Ovary (tissue), 9 donors: Measurements from ENCODE around the gene AMOT. TPM values are rescaled to one million over a fixed set of nuclear protein-coding genes. Genes with fewer than 3 reads are reported as not detected.

Experiments
- DNase-seq, 5 donors: peaks; one replicate each; pipeline ENCODE4 v3.0.0-alpha.2; 2019 to 2020
- H3K27ac ChIP-seq, 2 donors: fragments of 200-600 bp; one replicate each; pipeline versions ENCODE4 v1.5.1 to v1.8.0; 2019 to 2022
- H3K27me3 ChIP-seq: fragments of 200-600 bp; one replicate; pipeline ENCODE4 v1.8.0; 2022
- H3K36me3 ChIP-seq: fragments of 200-600 bp; sonication (generic); one replicate; pipeline ENCODE4 v1.5.1; 2019
- H3K4me1 ChIP-seq: one replicate; pipeline ENCODE4 v1.8.1; 2013; ENCODE audit warnings: mild to moderate bottlenecking, moderate library complexity; ENCODE audit not compliant: insufficient read depth
- H3K4me3 ChIP-seq: fragments of 200-600 bp; sonication (generic); one replicate; pipeline ENCODE4 v1.5.1; 2017
- H3K9me3 ChIP-seq, 2 donors: fragments of 200-600 bp in 1 of 2; sonication (generic) in 1 of 2; one replicate each; pipeline versions ENCODE4 v1.5.1 to v1.8.1; 2013 to 2019; ENCODE audit warnings: mild to moderate bottlenecking in 1 of 2, moderate library complexity in 1 of 2
- EP300 ChIP-seq: sonication (generic); formaldehyde crosslinking; IDR thresholded peaks from one replicate; pipeline ENCODE4 v1.6.1; 2017; ENCODE audit warnings: antibody characterized with exemption
- POLR2A ChIP-seq: fragments of 450-650 bp; IDR thresholded peaks from one replicate; pipeline ENCODE4 v1.6.1; 2017; ENCODE audit warnings: antibody characterized with exemption, mild to moderate bottlenecking, moderate library complexity
- WGBS, 3 donors: extraction: QIAGEN DNeasy Blood & Tissue Kit in 1 of 3; methylation state at CpG; one replicate each; pipeline versions ENCODE4 v1.1.5 to v1.1.7; 2013 to 2017; 5-methylcytosine and 5-hydroxymethylcytosine counted together
- intact Hi-C, 4 donors: fragments of 100-400 bp; cut with DNase I; formaldehyde crosslinking; loops; one replicate each; pipeline versions ENCODE4 v1.11.0 to v1.15.1; 2022 to 2023
- polyA plus RNA-seq, 2 donors: library from polyadenylated mRNA; stranded (reverse); fragments of 200-250 nt in 1 of 2; fragments of 350-450 nt in 1 of 2; fragmentation: Illumina TruSeq in 1 of 2; extraction: RNeasy Lipid Tissue Mini Kit (QIAGEN cat#74804) in 1 of 2; gene quantifications; one replicate each; pipeline ENCODE4 v1.2.3, GENCODE V29; 2013 to 2014
- total RNA-seq, 7 donors: library from RNA; depleted of rRNA in 2 of 7; stranded (reverse); fragments of >200 nt in 2 of 7; fragmentation: NEBNext Ultra II Directional in 3 of 7; extraction: Animal tissue kit (Norgen Biotek cat#: 25700) in 3 of 7; gene quantifications; one replicate each; pipeline versions ENCODE4 v1.1.0 to v1.2.4, GENCODE V29; 2016 to 2023
- TF ChIP-seq, protein P1 (sequence below), 3 donors: fragments of 450-650 bp in 2 of 3; fragments of 200-600 bp in 1 of 3; IDR thresholded peaks; one replicate each; pipeline versions ENCODE4 v1.5.1 to v1.8.0; 2016 to 2022; ENCODE audit warnings: antibody characterized with exemption in 3 of 3, mild to moderate bottlenecking in 1 of 3
- donor health status: DM: no; HTN: no; CAD: no; lungs with moderate emphysema.
- donor health status: DM: no; HTN: no; CAD: no.
- donor health status: Bipolar disorder and iron deficiency.
- donor health status: DM: yes; HTN: yes; CAD: no.
- donor health status: DM: no; HTN: no; CAD: no.
- donor health status: DM: yes; HTN: yes; CAD: no.

The AMOT gene
- total and polyA plus RNA-seq, 9 donors: 3.2 to 38.5 (median 16.7) TPM

DNA sequence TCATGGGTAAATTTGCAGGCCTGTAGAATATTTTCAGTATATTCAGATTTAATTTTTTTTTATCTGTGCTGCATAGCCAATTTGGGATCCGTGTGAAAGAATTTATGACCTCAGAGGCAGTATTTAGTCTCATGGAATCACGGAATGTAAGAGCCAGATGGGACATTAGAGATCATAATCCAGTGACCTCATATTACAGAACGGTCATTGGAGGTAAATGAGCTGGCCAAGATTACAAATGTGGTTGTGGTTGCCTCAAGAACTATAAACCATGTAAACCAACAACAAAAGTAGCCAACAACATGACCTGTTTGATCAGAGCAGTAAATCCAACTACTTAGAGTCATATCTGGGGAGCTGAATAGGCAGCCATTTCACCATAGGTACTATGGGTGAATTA is 71.6 kb downstream of the AMOT start:
- no peaks in the 10 kb centered on the region for H3K27me3 ChIP-seq
- 51 to 62% (median 56%) methylated on average over 3 of the region's 3 CpGs for WGBS, 3 donors
- no peak overlapping the region for H3K27ac ChIP-seq
- intact Hi-C loops: no loop called here
- H3K36me3 ChIP-seq: no peaks in the 10 kb centered on the region
- no peak for TF ChIP-seq EP300
- DNase-seq: no peak
- H3K4me3 ChIP-seq: no peak overlapping the region
- H3K9me3 ChIP-seq: no peaks in the 10 kb centered on the region
- no peaks in the 10 kb centered on the region for H3K4me1 ChIP-seq

DNA sequence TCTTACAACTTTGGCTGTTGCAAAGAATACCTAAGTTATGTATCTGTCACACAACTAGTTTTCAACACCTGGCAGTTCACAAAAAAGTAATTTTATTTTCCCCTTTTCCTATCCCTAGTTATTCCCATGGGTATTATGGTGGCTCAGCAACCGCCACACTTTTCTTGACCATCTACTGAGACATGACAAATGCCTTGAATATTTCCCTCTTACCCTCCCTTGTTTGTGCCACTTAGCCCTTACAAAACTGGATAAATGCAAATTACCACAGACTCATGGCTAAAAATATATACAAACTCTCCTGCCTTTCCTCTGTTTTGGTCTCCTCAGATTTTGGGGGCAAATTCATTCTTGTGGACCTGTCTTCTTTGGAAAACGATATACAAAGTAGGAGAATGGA is 72.1 kb downstream of the AMOT start:
- DNase-seq: no peak
- TF ChIP-seq, protein P1, sequence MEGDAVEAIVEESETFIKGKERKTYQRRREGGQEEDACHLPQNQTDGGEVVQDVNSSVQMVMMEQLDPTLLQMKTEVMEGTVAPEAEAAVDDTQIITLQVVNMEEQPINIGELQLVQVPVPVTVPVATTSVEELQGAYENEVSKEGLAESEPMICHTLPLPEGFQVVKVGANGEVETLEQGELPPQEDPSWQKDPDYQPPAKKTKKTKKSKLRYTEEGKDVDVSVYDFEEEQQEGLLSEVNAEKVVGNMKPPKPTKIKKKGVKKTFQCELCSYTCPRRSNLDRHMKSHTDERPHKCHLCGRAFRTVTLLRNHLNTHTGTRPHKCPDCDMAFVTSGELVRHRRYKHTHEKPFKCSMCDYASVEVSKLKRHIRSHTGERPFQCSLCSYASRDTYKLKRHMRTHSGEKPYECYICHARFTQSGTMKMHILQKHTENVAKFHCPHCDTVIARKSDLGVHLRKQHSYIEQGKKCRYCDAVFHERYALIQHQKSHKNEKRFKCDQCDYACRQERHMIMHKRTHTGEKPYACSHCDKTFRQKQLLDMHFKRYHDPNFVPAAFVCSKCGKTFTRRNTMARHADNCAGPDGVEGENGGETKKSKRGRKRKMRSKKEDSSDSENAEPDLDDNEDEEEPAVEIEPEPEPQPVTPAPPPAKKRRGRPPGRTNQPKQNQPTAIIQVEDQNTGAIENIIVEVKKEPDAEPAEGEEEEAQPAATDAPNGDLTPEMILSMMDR (IDR thresholded peaks at IDR 0.05): no peak
- TF ChIP-seq POLR2A: no peak
- TF ChIP-seq EP300: no peak
- no peak overlapping the region for H3K4me3 ChIP-seq
- 65 to 71% (median 68%) methylated on average over 2 of the region's 2 CpGs for WGBS, 3 donors
- no peaks in the 10 kb centered on the region for H3K27me3 ChIP-seq
- H3K9me3 ChIP-seq: no peaks in the 10 kb centered on the region
- intact Hi-C loops: no loop called here
- no peak overlapping the region for H3K27ac ChIP-seq
- no peaks in the 10 kb centered on the region for H3K4me1 ChIP-seq
- H3K36me3 ChIP-seq: no peaks in the 10 kb centered on the region

DNA sequence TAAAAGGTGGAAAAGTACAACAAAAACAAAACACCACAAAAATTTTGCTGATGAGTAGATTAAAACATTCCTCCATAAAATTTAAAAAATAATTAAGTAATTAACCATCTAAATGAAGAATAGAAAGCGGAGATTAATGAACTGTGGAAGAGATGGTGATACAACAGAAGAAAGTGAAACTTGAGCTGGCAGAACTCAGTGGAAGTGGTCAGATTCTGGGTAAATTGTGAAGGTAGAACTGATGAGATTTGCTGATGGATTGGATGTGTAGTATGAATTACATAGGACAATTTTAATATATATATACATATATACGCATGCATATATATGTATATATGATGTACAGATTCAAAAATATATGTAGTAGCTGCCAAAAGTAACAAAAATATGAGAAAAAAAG is 73.9 kb downstream of the AMOT start:
- Histone ChIP-seq H3K4me1 (no peaks in the 10 kb centered on the region), H3K4me3 (no peak overlapping the region), H3K36me3 (no peaks in the 10 kb centered on the region), H3K27ac (no peak overlapping the region), H3K9me3 (no peaks in the 10 kb centered on the region), H3K27me3 (no peaks in the 10 kb centered on the region)
- TF ChIP-seq, protein P1 (IDR thresholded peaks at IDR 0.05): no peak
- no peak for TF ChIP-seq EP300
- TF ChIP-seq POLR2A: no peak
- intact Hi-C loops: no loop called here
- DNase-seq: no peak
- 84 to 93% (median 85%) methylated on average over 2 of the region's 2 CpGs for WGBS, 3 donors

DNA sequence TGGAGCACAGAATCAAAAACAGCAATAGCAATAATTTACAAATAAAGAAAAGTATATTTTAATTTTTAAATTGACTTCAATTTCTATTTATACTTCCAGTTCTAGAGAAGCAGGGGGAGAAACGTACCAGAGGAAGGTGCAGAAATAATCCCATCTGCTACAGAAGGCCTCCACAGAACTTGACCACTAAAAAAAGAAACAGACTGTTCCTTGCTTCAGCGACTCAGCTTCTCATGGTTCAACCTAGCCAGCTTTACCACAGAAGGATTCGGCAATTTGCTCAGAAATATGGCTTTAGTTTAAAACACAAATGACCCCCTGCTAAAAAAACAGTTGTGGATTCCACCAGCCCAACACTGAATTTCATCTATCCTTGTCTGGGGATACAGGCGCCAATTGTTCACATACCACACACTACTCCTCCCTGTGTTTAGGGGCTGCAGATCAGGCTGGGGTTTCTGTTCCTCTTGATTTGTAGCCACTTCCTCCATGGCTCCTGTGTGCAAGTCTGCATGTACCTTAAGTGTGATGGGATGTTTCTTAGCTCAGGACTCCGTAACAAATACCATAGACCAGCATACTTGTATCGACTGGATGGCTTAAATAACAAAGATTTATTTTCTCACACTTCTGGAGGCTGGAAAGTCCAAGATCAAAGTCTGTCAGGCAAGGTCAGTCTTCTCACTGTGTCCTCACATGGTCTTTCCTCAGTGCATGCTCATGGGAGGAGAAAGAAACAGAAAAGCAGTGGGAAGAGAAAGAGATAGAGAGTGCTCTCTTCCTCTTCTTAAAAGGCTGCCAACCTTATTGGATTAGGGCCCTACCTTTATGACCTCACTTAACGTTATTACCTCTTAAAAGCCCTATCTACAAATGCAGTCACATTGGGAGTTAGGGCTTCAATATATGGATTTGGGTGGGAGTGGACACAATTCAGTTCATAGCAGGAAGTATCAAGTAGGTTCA is 79.1 kb downstream of the AMOT start:
- intact Hi-C loops: no loop called here
- WGBS, 3 donors: 65 to 72% (median 68%) methylated on average over 7 of the region's 7 CpGs
- TF ChIP-seq, protein P1 (IDR thresholded peaks at IDR 0.05): no peak
- TF ChIP-seq EP300: no peak
- no peak for TF ChIP-seq POLR2A
- H3K4me1 ChIP-seq: peaks cover 1% of the 10 kb centered on the region
- no peak for DNase-seq
- no peaks in the 10 kb centered on the region for H3K9me3 ChIP-seq
- no peaks in the 10 kb centered on the region for H3K27me3 ChIP-seq
- H3K4me3 ChIP-seq: no peak overlapping the region
- no peaks in the 10 kb centered on the region for H3K36me3 ChIP-seq
- H3K27ac ChIP-seq: no peak overlapping the region

DNA sequence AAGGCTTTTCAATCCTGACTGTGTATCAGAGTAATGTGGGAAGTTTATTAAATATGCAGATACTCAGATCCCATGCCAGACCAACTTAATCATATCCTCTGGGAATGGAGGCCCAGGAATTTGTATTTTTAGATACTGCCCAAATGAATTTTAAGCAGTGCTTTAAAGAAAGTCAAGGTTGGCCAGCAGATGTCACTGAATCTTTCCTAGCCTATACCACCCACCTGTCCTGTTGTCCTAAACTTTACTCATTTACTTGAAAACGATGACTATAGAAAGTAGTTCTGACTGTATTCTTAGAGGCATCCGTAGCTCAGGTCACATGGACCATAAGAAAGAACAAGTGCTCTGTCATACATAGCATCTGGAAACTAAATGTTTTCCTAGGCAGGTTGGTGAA is 79.9 kb downstream of the AMOT start:
- Histone ChIP-seq H3K4me3 (no peak overlapping the region), H3K4me1 (peaks cover 1% of the 10 kb centered on the region), H3K9me3 (no peaks in the 10 kb centered on the region), H3K27me3 (no peaks in the 10 kb centered on the region), H3K27ac (no peak overlapping the region), H3K36me3 (no peaks in the 10 kb centered on the region)
- TF ChIP-seq POLR2A: no peak
- TF ChIP-seq EP300: no peak
- TF ChIP-seq, protein P1 (IDR thresholded peaks at IDR 0.05): no peak
- WGBS, 3 donors: 21 to 26% (median 22%) methylated on average over 2 of the region's 2 CpGs
- intact Hi-C loops: no loop called here
- DNase-seq: no peak
